ENCODE data around the gene FREM2.

DNA sequence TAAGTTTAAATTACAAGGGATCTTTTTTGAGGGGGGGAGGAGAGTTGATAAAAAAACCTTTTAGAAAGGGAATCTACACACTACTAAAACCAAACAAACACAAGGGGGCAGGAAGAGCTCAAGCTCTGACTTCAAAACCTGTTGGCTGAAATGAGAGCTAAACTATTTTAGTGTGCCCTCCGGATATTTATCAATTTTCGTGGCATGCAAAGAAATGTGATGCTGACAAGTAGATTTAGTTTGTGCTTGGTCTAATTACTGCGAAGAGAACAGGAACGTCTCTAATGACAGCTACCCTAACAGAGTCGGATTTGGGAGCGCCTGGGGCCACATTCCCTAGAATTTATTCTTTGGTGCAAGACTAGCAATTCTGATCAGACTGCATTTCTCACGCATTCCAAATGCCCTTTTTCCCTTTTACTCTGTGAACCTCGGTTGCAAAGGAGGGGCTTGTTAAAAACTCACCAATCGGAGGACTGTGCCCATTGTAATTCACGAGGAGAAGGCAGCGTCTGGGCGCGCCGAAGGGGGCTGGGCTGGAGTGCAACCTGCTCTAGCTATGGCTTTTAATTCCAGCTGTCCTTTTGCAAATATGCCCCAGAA, 802 bp upstream of the FREM2 start:
- TF ChIP-seq ZNF658 (tag by site-specific recombination; IDR thresholded peaks at IDR 0.05) (no peak), ZIC2 (tag by site-specific recombination; IDR thresholded peaks at IDR 0.05) (no peak), ZBTB17 (tag by site-specific recombination; IDR thresholded peaks at IDR 0.05) (no peak)
- TF ChIP-seq, protein P1, sequence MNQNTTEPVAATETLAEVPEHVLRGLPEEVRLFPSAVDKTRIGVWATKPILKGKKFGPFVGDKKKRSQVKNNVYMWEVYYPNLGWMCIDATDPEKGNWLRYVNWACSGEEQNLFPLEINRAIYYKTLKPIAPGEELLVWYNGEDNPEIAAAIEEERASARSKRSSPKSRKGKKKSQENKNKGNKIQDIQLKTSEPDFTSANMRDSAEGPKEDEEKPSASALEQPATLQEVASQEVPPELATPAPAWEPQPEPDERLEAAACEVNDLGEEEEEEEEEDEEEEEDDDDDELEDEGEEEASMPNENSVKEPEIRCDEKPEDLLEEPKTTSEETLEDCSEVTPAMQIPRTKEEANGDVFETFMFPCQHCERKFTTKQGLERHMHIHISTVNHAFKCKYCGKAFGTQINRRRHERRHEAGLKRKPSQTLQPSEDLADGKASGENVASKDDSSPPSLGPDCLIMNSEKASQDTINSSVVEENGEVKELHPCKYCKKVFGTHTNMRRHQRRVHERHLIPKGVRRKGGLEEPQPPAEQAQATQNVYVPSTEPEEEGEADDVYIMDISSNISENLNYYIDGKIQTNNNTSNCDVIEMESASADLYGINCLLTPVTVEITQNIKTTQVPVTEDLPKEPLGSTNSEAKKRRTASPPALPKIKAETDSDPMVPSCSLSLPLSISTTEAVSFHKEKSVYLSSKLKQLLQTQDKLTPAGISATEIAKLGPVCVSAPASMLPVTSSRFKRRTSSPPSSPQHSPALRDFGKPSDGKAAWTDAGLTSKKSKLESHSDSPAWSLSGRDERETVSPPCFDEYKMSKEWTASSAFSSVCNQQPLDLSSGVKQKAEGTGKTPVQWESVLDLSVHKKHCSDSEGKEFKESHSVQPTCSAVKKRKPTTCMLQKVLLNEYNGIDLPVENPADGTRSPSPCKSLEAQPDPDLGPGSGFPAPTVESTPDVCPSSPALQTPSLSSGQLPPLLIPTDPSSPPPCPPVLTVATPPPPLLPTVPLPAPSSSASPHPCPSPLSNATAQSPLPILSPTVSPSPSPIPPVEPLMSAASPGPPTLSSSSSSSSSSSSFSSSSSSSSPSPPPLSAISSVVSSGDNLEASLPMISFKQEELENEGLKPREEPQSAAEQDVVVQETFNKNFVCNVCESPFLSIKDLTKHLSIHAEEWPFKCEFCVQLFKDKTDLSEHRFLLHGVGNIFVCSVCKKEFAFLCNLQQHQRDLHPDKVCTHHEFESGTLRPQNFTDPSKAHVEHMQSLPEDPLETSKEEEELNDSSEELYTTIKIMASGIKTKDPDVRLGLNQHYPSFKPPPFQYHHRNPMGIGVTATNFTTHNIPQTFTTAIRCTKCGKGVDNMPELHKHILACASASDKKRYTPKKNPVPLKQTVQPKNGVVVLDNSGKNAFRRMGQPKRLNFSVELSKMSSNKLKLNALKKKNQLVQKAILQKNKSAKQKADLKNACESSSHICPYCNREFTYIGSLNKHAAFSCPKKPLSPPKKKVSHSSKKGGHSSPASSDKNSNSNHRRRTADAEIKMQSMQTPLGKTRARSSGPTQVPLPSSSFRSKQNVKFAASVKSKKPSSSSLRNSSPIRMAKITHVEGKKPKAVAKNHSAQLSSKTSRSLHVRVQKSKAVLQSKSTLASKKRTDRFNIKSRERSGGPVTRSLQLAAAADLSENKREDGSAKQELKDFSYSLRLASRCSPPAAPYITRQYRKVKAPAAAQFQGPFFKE (tag by site-specific recombination; IDR thresholded peaks at IDR 0.05; ENCODE audit: borderline replicate concordance) = no peak
- TF ChIP-seq, protein P2, sequence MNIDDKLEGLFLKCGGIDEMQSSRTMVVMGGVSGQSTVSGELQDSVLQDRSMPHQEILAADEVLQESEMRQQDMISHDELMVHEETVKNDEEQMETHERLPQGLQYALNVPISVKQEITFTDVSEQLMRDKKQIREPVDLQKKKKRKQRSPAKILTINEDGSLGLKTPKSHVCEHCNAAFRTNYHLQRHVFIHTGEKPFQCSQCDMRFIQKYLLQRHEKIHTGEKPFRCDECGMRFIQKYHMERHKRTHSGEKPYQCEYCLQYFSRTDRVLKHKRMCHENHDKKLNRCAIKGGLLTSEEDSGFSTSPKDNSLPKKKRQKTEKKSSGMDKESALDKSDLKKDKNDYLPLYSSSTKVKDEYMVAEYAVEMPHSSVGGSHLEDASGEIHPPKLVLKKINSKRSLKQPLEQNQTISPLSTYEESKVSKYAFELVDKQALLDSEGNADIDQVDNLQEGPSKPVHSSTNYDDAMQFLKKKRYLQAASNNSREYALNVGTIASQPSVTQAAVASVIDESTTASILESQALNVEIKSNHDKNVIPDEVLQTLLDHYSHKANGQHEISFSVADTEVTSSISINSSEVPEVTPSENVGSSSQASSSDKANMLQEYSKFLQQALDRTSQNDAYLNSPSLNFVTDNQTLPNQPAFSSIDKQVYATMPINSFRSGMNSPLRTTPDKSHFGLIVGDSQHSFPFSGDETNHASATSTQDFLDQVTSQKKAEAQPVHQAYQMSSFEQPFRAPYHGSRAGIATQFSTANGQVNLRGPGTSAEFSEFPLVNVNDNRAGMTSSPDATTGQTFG (tag by site-specific recombination; IDR thresholded peaks at IDR 0.05; ENCODE audit: borderline replicate concordance) = no peak
- TF ChIP-seq, protein P3, sequence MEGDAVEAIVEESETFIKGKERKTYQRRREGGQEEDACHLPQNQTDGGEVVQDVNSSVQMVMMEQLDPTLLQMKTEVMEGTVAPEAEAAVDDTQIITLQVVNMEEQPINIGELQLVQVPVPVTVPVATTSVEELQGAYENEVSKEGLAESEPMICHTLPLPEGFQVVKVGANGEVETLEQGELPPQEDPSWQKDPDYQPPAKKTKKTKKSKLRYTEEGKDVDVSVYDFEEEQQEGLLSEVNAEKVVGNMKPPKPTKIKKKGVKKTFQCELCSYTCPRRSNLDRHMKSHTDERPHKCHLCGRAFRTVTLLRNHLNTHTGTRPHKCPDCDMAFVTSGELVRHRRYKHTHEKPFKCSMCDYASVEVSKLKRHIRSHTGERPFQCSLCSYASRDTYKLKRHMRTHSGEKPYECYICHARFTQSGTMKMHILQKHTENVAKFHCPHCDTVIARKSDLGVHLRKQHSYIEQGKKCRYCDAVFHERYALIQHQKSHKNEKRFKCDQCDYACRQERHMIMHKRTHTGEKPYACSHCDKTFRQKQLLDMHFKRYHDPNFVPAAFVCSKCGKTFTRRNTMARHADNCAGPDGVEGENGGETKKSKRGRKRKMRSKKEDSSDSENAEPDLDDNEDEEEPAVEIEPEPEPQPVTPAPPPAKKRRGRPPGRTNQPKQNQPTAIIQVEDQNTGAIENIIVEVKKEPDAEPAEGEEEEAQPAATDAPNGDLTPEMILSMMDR (tag by site-specific recombination; IDR thresholded peaks at IDR 0.05) = no peak
- TF ChIP-seq, protein P4, sequence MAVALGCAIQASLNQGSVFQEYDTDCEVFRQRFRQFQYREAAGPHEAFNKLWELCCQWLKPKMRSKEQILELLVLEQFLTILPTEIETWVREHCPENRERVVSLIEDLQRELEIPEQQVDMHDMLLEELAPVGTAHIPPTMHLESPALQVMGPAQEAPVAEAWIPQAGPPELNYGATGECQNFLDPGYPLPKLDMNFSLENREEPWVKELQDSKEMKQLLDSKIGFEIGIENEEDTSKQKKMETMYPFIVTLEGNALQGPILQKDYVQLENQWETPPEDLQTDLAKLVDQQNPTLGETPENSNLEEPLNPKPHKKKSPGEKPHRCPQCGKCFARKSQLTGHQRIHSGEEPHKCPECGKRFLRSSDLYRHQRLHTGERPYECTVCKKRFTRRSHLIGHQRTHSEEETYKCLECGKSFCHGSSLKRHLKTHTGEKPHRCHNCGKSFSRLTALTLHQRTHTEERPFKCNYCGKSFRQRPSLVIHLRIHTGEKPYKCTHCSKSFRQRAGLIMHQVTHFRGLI (tag by site-specific recombination; IDR thresholded peaks at IDR 0.05) = no peak
